K562 (cell line): ENCODE results near the gene KRT71. TPM values are rescaled to one million over a fixed set of nuclear protein-coding genes. Genes with fewer than 3 reads are reported as not detected.

Experiments used
- ATAC-seq: fragments of 200-7000 bp; cut with Tn5 transposase; 3 replicates; pipeline ENCODE4 v1.9.1; 2020; ENCODE audit warnings: moderate library complexity
- BruUV-seq: library from RNA; stranded (reverse); fragments of 400-500 nt; replicated peaks from 2 replicates; lab custom pipeline; 2021; lab: Mats Ljungman, UMichigan
- CTCF ChIA-PET: fragments of 300-600 bp; formaldehyde crosslinking; extraction: SDS; loops from one replicate; lab custom pipeline; 2021; ENCODE audit warnings: low intra/inter-chr PET ratio; lab: Yijun Ruan, JAX
- POLR2A ChIA-PET: fragments of 300-600, 350-650 bp; sonication (Branson Sonifier 250); formaldehyde crosslinking; extraction: SDS; loops from one replicate; lab custom pipeline; 2021; ENCODE audit warnings: antibody characterized with exemption, inconsistent platforms; lab: Yijun Ruan, JAX
- DNase-seq, 4 experiments: peaks; one replicate each; pipeline versions ENCODE4 v3.0.0 to v3.0.0-alpha.2; 2011 to 2018; ENCODE audit warnings: low spot score in 3 of 4, mixed read lengths in 3 of 4; ENCODE audit errors: extremely low read depth in 1 of 4
- FAIRE-seq: peaks from 2 replicates; lab custom pipeline; 2011; peaks lifted over from hg19 to GRCh38; lab: Jason Lieb, UNC
- H2AFZ ChIP-seq: 2 replicates; pipeline ENCODE4 v1.6.0; 2011; ENCODE audit warnings: low read depth, low read length, control low read depth, inconsistent platforms
- H3K27ac ChIP-seq: fragments of 200-600 bp; 3 replicates; pipeline ENCODE4 v1.8.0; 2011; ENCODE audit warnings: low read depth, mild to moderate bottlenecking, control low read depth, inconsistent platforms, low read length, moderate library complexity, mixed read lengths; ENCODE audit errors: extremely low read depth
- H3K27me3 ChIP-seq, 2 experiments: fragments of 300-600 bp in 1 of 2; 2 replicates in 1 of 2; 3 replicates in 1 of 2; pipeline versions ENCODE4 v1.6.0 to v1.8.0; 2011; ENCODE audit warnings: inconsistent platforms in 2 of 2, low read length in 2 of 2, mild to moderate bottlenecking in 1 of 2, mixed read lengths in 1 of 2, moderate library complexity in 1 of 2; ENCODE audit not compliant: control insufficient read depth in 2 of 2, insufficient read depth in 2 of 2
- H3K36me3 ChIP-seq: fragments of 300-600 bp; 3 replicates; pipeline ENCODE4 v1.8.0; 2011; ENCODE audit warnings: mild to moderate bottlenecking, low read length, inconsistent platforms; ENCODE audit not compliant: control insufficient read depth, insufficient read depth
- H3K4me1 ChIP-seq, 2 experiments: fragments of 200-600 bp in 1 of 2; replicated peaks in 1 of 2; 2 replicates in 1 of 2; 3 replicates in 1 of 2; pipeline versions ENCODE4 v1.5.1 to v1.8.0; 2011; ENCODE audit warnings: inconsistent platforms in 2 of 2, low read length in 2 of 2, mild to moderate bottlenecking in 1 of 2, mixed read lengths in 1 of 2, moderate library complexity in 1 of 2; ENCODE audit not compliant: control insufficient read depth in 2 of 2, insufficient read depth in 2 of 2
- H3K4me2 ChIP-seq: 2 replicates; pipeline ENCODE4 v1.6.1; 2011; ENCODE audit warnings: low read length, control low read depth, inconsistent platforms, mixed read lengths; ENCODE audit not compliant: insufficient read depth
- H3K4me3 ChIP-seq: fragments of 200-600 bp; sonication (generic), shearing (Covaris generic); 2 replicates; pipeline ENCODE4 v1.5.1; 2016; ENCODE audit warnings: control low read depth, inconsistent platforms
- H3K79me2 ChIP-seq: fragments of 200-600 bp; 3 replicates; pipeline ENCODE4 v1.8.0; 2011; ENCODE audit warnings: low read length, inconsistent platforms; ENCODE audit not compliant: control insufficient read depth, insufficient read depth
- H3K9ac ChIP-seq, 2 experiments: 2 replicates each; pipeline versions ENCODE4 v1.6.0 to v1.6.1; 2011; ENCODE audit warnings: low read depth in 2 of 2, low read length in 2 of 2, control low read depth in 1 of 2, inconsistent platforms in 1 of 2, mild to moderate bottlenecking in 1 of 2, mixed read lengths in 1 of 2; ENCODE audit not compliant: insufficient read depth in 1 of 2
- H3K9me1 ChIP-seq: one replicate; pipeline ENCODE4 v1.6.0; 2011; ENCODE audit warnings: inconsistent platforms, mild to moderate bottlenecking, low read length, moderate library complexity; ENCODE audit not compliant: control insufficient read depth, insufficient read depth
- H3K9me3 ChIP-seq: replicated peaks from 2 replicates; pipeline ENCODE4 v1.5.1; 2011; ENCODE audit warnings: low read depth, low read length, inconsistent platforms; ENCODE audit not compliant: control insufficient read depth, insufficient read depth
- H4K20me1 ChIP-seq: replicated peaks from 2 replicates; pipeline ENCODE4 v1.6.1; 2011; ENCODE audit warnings: low read length, inconsistent platforms, mixed read lengths; ENCODE audit not compliant: control insufficient read depth, insufficient read depth
- ATF3 ChIP-seq, 2 experiments: fragments of 450-650 bp in 1 of 2; sonication (generic) in 1 of 2; formaldehyde crosslinking in 1 of 2; IDR thresholded peaks in 1 of 2; conservative IDR thresholded peaks in 1 of 2; 2 replicates each; pipeline versions ENCODE4 v1.6.1 to v1.8.1; 2016 to 2023; ENCODE audit warnings: mild to moderate bottlenecking in 2 of 2, moderate library complexity in 2 of 2, inconsistent platforms in 1 of 2, missing genetic modification reagents in 1 of 2
- CEBPB ChIP-seq: fragments of 450-650 bp; IDR thresholded peaks from 2 replicates; pipeline ENCODE4 v1.6.1; 2016; ENCODE audit warnings: missing genetic modification characterization, missing compliant biosample characterization
- ELK3 ChIP-seq: fragments of 450-650 bp; formaldehyde crosslinking; IDR thresholded peaks from 2 replicates; pipeline ENCODE4 v1.4.0; 2020; ENCODE audit warnings: mild to moderate bottlenecking
- ZZZ3 ChIP-seq: fragments of 450-650 bp; IDR thresholded peaks from 2 replicates; pipeline ENCODE4 v1.6.1; 2016; ENCODE audit warnings: antibody characterized with exemption, mild to moderate bottlenecking, moderate library complexity
- WGBS: fragments of 100-300 bp; shearing (Covaris generic); methylation state at CpG from one replicate; pipeline ENCODE4 v1.1.6; 2016; ENCODE audit warnings: low coverage, mixed read lengths; ENCODE audit not compliant: insufficient coverage; ENCODE audit errors: missing lambda C conversion rate; 5-methylcytosine and 5-hydroxymethylcytosine counted together
- in situ Hi-C: fragments of 300-500 bp; cut with MboI; formaldehyde crosslinking; loops from 4 replicates; pipeline ENCODE4 v1.15.0; 2018; ENCODE audit warnings: inconsistent platforms, mixed read lengths
- intact Hi-C: fragments of 100-400 bp; cut with micrococcal nuclease; formaldehyde crosslinking; loops from 2 replicates; pipeline ENCODE4 v1.14.2; 2022
- polyA plus RNA-seq, 8 experiments: library from polyadenylated mRNA; depleted of rRNA in 4 of 8; stranded (reverse) in 5 of 8; unstranded in 3 of 8; fragments of >200 nt; fragmentation: Nextera tagmentation in 2 of 8; fragmentation: Illumina TruSeq in 1 of 8; extraction: Ambion mirVana in 2 of 8; extraction: Trizol in 1 of 8; gene quantifications; 2 replicates each; pipeline versions ENCODE4 v1.2.1 to v1.2.3, GENCODE V29; 2011 to 2014; ENCODE audit warnings: inconsistent platforms in 1 of 8, missing spikeins in 1 of 8
- total RNA-seq, 7 experiments: library from RNA; depleted of rRNA in 6 of 7; stranded (reverse); fragments of >200 nt in 6 of 7; fragmentation: Illumina TruSeq in 2 of 7; extraction: Trizol in 2 of 7; gene quantifications; 2 replicates each; pipeline versions ENCODE4 v1.2.1 to v1.2.3, GENCODE V29; 2011 to 2021; ENCODE audit warnings: low replicate concordance in 1 of 7
- TF ChIP-seq, protein P1 (sequence below): fragments of 450-650 bp; formaldehyde crosslinking; conservative IDR thresholded peaks from 2 replicates; pipeline ENCODE4 v1.4.0; 2022; ENCODE audit warnings: mild to moderate bottlenecking, missing genetic modification characterization

The KRT71 gene
- total and polyA plus RNA-seq, 9 of the 15 experiments (the other 6 are each of a cell fraction or from before 2014, with no cell fraction given) = not detected

DNA sequence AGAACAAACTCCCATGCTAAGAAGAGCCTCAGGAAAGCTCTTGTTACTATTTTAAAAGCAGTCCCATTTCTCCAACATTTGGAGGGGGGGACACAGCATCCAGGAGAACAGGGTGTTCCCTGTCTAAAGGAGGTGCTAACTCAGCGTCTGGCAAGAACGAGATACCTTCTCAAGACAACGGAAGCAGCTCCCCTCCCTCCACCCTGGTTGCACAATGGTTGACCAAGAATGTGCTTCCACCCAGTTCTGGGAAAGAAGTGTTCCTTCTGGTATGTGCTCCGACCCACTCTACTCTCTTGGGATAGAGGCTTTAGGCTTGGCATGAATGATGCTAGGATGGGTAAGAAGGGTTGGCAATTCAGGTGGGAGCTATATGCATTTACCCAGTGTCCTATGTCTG is 58.4 kb downstream of the KRT71 start:
- in situ Hi-C loops (no loop called here), intact Hi-C loops (no loop called here)
- no peaks in the 10 kb centered on the region for H3K9me3 ChIP-seq
- DNase-seq (no peak), FAIRE-seq (no peak), ATAC-seq (no peak)
- no peaks in the 10 kb centered on the region for H3K79me2 ChIP-seq
- H3K4me2 ChIP-seq = no peak overlapping the region
- TF ChIP-seq CEBPB (tag) (peak; percentile 59; the same call in 1 of the 2 replicates), ELK3 (CRISPR knock-in tag) (no peak), ZZZ3 (no peak)
- H2AFZ ChIP-seq = no peak overlapping the region
- no peaks in the 10 kb centered on the region for H3K36me3 ChIP-seq
- no peaks in the 10 kb centered on the region; the same call in 1 of the 2 replicates for H4K20me1 ChIP-seq
- H3K27me3 ChIP-seq = peaks cover 12 to 27% of the 10 kb centered on the region in 2 experiments
- ChIA-PET POLR2A (interaction anchor here (1.1 kb wide), 1 partner anchor 217 kb away, joined by 5 read pairs; no protein-coding TSS in a partner anchor), CTCF (no interaction called here)
- H3K4me3 ChIP-seq = no peak overlapping the region
- BruUV-seq = no TSS peak
- no peak overlapping the region for H3K27ac ChIP-seq
- no peaks in the 10 kb centered on the region for H3K9me1 ChIP-seq
- 0% methylated on average over 4 of the region's 4 CpGs for WGBS
- H3K4me1 ChIP-seq = no peaks in the 10 kb centered on the region
- H3K9ac ChIP-seq = no peak overlapping the region

DNA sequence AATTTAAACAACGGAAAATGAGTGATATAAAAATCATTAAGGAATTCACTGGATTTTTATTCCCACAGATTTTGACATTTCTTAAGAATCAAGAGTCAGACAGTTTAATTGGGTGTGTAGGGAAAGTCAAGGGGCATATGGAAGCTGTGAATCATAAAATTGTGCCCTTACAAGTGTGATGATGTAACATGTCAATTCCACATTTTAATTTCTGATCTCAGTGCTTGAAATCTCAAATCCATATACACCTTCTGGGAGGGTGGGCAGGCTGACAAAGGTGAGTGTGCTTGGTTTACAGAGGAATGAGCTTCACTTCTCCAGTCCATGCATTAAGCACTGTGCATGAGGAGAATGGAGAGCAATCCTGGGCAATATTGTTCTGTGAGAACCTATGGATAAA is 58.8 kb downstream of the KRT71 start:
- H3K27ac ChIP-seq = no peak overlapping the region
- H3K79me2 ChIP-seq = no peaks in the 10 kb centered on the region
- H4K20me1 ChIP-seq = no peaks in the 10 kb centered on the region; the same call in 1 of the 2 replicates
- no peak overlapping the region for H3K9ac ChIP-seq
- ATAC-seq (no peak), DNase-seq (no peak), FAIRE-seq (no peak)
- no peaks in the 10 kb centered on the region for H3K4me1 ChIP-seq
- no peak overlapping the region for H2AFZ ChIP-seq
- H3K4me2 ChIP-seq = no peak overlapping the region
- H3K4me3 ChIP-seq = no peak overlapping the region
- in situ Hi-C loops (no loop called here), intact Hi-C loops (no loop called here)
- CTCF ChIA-PET = no interaction called here
- 0% methylated on average over 1 of the region's 1 CpG for WGBS
- no peaks in the 10 kb centered on the region for H3K9me3 ChIP-seq
- H3K27me3 ChIP-seq = peaks cover 12 to 30% of the 10 kb centered on the region in 2 experiments
- POLR2A ChIA-PET = interaction anchor here (1.1 kb wide), 1 partner anchor 217 kb away, joined by 5 read pairs; no protein-coding TSS in a partner anchor
- BruUV-seq = no TSS peak
- TF ChIP-seq, protein P1, sequence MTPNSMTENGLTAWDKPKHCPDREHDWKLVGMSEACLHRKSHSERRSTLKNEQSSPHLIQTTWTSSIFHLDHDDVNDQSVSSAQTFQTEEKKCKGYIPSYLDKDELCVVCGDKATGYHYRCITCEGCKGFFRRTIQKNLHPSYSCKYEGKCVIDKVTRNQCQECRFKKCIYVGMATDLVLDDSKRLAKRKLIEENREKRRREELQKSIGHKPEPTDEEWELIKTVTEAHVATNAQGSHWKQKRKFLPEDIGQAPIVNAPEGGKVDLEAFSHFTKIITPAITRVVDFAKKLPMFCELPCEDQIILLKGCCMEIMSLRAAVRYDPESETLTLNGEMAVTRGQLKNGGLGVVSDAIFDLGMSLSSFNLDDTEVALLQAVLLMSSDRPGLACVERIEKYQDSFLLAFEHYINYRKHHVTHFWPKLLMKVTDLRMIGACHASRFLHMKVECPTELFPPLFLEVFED = no peak
- TF ChIP-seq ATF3 (IDR thresholded peaks at IDR 0.05) = 0 out of 2 replicates have a peak, but pooled peaks have one; percentile 12
- TF ChIP-seq ATF3 (CRISPR knock-in tag; conservative IDR thresholded peaks at IDR 0.05) = no peak
- H3K9me1 ChIP-seq = no peaks in the 10 kb centered on the region
- H3K36me3 ChIP-seq = no peaks in the 10 kb centered on the region
